PC-3 (cell line): Measurements from ENCODE around the gene CCS.

Experiments
- EZH2 ChIP-seq: fragments of 300-600 bp; sonication (generic); IDR thresholded peaks from one replicate; pipeline ENCODE4 v1.6.1; 2017; ENCODE audit warnings: antibody characterized with exemption, mild to moderate bottlenecking, low read length; ENCODE audit not compliant: unreplicated experiment
- EZH2phosphoT487 ChIP-seq: fragments of 300-600 bp; sonication (generic); IDR thresholded peaks from 2 replicates; pipeline ENCODE4 v1.6.1; 2018; ENCODE audit warnings: mild to moderate bottlenecking, antibody characterized with exemption, low read length, borderline replicate concordance
- TF ChIP-seq, protein P1 (sequence below): fragments of 300-600 bp; sonication (generic); conservative IDR thresholded peaks from 2 replicates; pipeline ENCODE4 v1.5.1; 2017; ENCODE audit warnings: antibody characterized with exemption, low read depth, mild to moderate bottlenecking, low read length

DNA sequence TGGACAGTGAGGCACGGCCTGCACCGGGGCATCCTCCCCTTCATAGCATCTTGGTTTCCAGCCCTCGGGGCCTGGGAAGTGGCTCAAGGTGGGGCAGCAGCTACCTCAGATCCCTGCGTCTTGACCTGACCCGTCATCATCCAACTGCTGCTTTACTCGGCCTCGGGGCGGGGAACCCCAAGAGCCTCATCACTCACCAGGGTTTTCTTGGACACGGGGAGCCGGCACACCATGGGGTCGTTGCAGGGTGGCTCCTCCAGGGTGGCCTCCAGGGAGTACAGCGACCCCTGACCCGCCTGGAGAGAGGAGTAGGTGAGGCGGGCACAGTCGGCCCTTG lies 25.2 kb upstream of the CCS start:
- TF ChIP-seq, protein P1, sequence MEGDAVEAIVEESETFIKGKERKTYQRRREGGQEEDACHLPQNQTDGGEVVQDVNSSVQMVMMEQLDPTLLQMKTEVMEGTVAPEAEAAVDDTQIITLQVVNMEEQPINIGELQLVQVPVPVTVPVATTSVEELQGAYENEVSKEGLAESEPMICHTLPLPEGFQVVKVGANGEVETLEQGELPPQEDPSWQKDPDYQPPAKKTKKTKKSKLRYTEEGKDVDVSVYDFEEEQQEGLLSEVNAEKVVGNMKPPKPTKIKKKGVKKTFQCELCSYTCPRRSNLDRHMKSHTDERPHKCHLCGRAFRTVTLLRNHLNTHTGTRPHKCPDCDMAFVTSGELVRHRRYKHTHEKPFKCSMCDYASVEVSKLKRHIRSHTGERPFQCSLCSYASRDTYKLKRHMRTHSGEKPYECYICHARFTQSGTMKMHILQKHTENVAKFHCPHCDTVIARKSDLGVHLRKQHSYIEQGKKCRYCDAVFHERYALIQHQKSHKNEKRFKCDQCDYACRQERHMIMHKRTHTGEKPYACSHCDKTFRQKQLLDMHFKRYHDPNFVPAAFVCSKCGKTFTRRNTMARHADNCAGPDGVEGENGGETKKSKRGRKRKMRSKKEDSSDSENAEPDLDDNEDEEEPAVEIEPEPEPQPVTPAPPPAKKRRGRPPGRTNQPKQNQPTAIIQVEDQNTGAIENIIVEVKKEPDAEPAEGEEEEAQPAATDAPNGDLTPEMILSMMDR = no peak
- TF ChIP-seq EZH2 (no peak), EZH2phosphoT487 (no peak)
